WTC11 (cell line): ENCODE measurements around the gene GRM3. TPM values are rescaled to one million over a fixed set of nuclear protein-coding genes. Genes with fewer than 3 reads are reported as not detected.

Experiments
- ATAC-seq: fragments of 200-7000 bp; cut with Tn5 transposase; 2 replicates; pipeline ENCODE4 v1.10.0; 2021; ENCODE audit warnings: mild to moderate bottlenecking, moderate library complexity
- CTCF ChIA-PET: fragments of 300-600 bp; sonication (Branson Sonifier 250); formaldehyde crosslinking; loops from one replicate; lab custom pipeline; 2021; ENCODE audit warnings: antibody characterized with exemption; lab: Charles Lee
- POLR2A ChIA-PET: fragments of 350-600 bp; sonication (Branson Sonifier 250); formaldehyde crosslinking; loops from one replicate; lab custom pipeline; 2021; ENCODE audit warnings: antibody characterized with exemption; lab: Charles Lee
- DNase-seq: peaks from one replicate; pipeline ENCODE4 v3.0.0; 2021; ENCODE audit warnings: low spot score
- H3K27ac Mint-ChIP-seq: 2 replicates; pipeline ENCODE4 v1.8.0; 2021; ENCODE audit warnings: mixed read lengths
- H3K27me3 Mint-ChIP-seq: 2 replicates; pipeline ENCODE4 v1.8.0; 2021; ENCODE audit warnings: low read depth, mild to moderate bottlenecking, moderate library complexity, mixed read lengths
- H3K36me3 Mint-ChIP-seq: 2 replicates; pipeline ENCODE4 v1.8.0; 2021; ENCODE audit warnings: mixed read lengths
- H3K4me1 Mint-ChIP-seq: 2 replicates; pipeline ENCODE4 v1.8.0; 2022; ENCODE audit warnings: mixed read lengths
- H3K4me3 Mint-ChIP-seq: 2 replicates; pipeline ENCODE4 v1.8.0; 2021; ENCODE audit warnings: mild to moderate bottlenecking, moderate library complexity, mixed read lengths
- H3K9me3 Mint-ChIP-seq: 2 replicates; pipeline ENCODE4 v1.8.0; 2021; ENCODE audit warnings: mixed read lengths
- ETV6 ChIP-seq: sonication (generic); formaldehyde crosslinking; IDR thresholded peaks from 2 replicates; pipeline ENCODE4 v1.8.1; 2022; ENCODE audit warnings: mild to moderate bottlenecking, missing genetic modification reagents
- FOXP1 ChIP-seq: sonication (generic); formaldehyde crosslinking; IDR thresholded peaks from 2 replicates; pipeline ENCODE4 v1.8.0; 2022; ENCODE audit warnings: missing genetic modification reagents, mild to moderate bottlenecking, moderate library complexity, borderline replicate concordance
- GTF2I ChIP-seq: fragments of 250-450 bp; sonication (Bioruptor Pico); conservative IDR thresholded peaks from 2 replicates; pipeline ENCODE4 v1.4.0; 2021; ENCODE audit warnings: mild to moderate bottlenecking
- KAT7 ChIP-seq: sonication (generic); formaldehyde crosslinking; IDR thresholded peaks from 2 replicates; pipeline ENCODE4 v1.8.1; 2023; ENCODE audit warnings: missing genetic modification reagents, mild to moderate bottlenecking, borderline replicate concordance
- NFATC4 ChIP-seq: fragments of 250-450 bp; sonication (Bioruptor Pico); IDR thresholded peaks from 2 replicates; pipeline ENCODE4 v1.9.0; 2021; ENCODE audit warnings: mild to moderate bottlenecking
- NR3C1 ChIP-seq: sonication (generic); formaldehyde crosslinking; conservative IDR thresholded peaks from 2 replicates; pipeline ENCODE4 v1.8.1; 2023; ENCODE audit warnings: low read depth, mild to moderate bottlenecking, missing genetic modification reagents
- STAT6 ChIP-seq: sonication (generic); formaldehyde crosslinking; conservative IDR thresholded peaks from 2 replicates; pipeline ENCODE4 v1.8.1; 2023; ENCODE audit warnings: mild to moderate bottlenecking, low read depth, missing genetic modification reagents, moderate library complexity
- ZNF138 ChIP-seq: sonication (generic); formaldehyde crosslinking; conservative IDR thresholded peaks from 2 replicates; pipeline ENCODE4 v1.8.1; 2022; ENCODE audit warnings: mild to moderate bottlenecking, moderate library complexity, missing genetic modification reagents
- ZNF232 ChIP-seq: sonication (generic); formaldehyde crosslinking; IDR thresholded peaks from 2 replicates; pipeline ENCODE4 v1.8.0; 2022; ENCODE audit warnings: mild to moderate bottlenecking, missing genetic modification reagents
- ZNF263 ChIP-seq: sonication (generic); formaldehyde crosslinking; IDR thresholded peaks from 2 replicates; pipeline ENCODE4 v1.8.1; 2022; ENCODE audit warnings: low read depth, mild to moderate bottlenecking, moderate library complexity, missing genetic modification reagents
- ZNF425 ChIP-seq: fragments of 250-450 bp; sonication (Bioruptor Pico); conservative IDR thresholded peaks from 2 replicates; pipeline ENCODE4 v1.9.0; 2021; ENCODE audit warnings: mild to moderate bottlenecking
- ZSCAN18 ChIP-seq: fragments of 250-450 bp; sonication (Bioruptor Pico); IDR thresholded peaks from 2 replicates; pipeline ENCODE4 v2.1.2; 2022; ENCODE audit warnings: mild to moderate bottlenecking, moderate library complexity
- total RNA-seq: library from RNA; stranded (reverse); gene quantifications from 3 replicates; pipeline ENCODE4 v1.2.3, GENCODE V29; 2021

The GRM3 gene
- total RNA-seq, 1 experiment from 2014 or later: 0.94 TPM

GRCh38 chr7:86733783-86734182, 90.1 kb downstream of the GRM3 start:
- peaks cover 28% of the 10 kb centered on the region for H3K9me3 Mint-ChIP-seq
- peaks cover 18% of the 10 kb centered on the region for H3K36me3 Mint-ChIP-seq
- H3K27ac Mint-ChIP-seq: no peak overlapping the region
- ATAC-seq: no peak
- no peaks in the 10 kb centered on the region for H3K27me3 Mint-ChIP-seq
- no peak for TF ChIP-seq STAT6 (CRISPR knock-in tag)
- TF ChIP-seq ZNF263 (CRISPR knock-in tag): no peak
- H3K4me1 Mint-ChIP-seq: no peaks in the 10 kb centered on the region
- H3K4me3 Mint-ChIP-seq: no peak overlapping the region
- ChIA-PET POLR2A (no interaction called here), CTCF (no interaction called here)
- DNase-seq: no peak

GRCh38 chr7:86745013-86745745, 101.5 kb downstream of the GRM3 start:
- ATAC-seq: no peak

More at GRCh38 chr7:86745013-86745745, 101.5 kb downstream of the GRM3 start:
- TF ChIP-seq ZSCAN18 (CRISPR knock-in tag) (no peak), ETV6 (CRISPR knock-in tag) (no peak), ZNF263 (CRISPR knock-in tag) (no peak), FOXP1 (CRISPR knock-in tag) (no peak), NR3C1 (no peak), NFATC4 (no peak), GTF2I (CRISPR knock-in tag) (no peak), ZNF138 (CRISPR knock-in tag) (no peak), ZNF425 (CRISPR knock-in tag) (no peak), KAT7 (CRISPR knock-in tag) (no peak), STAT6 (CRISPR knock-in tag) (no peak), ZNF232 (CRISPR knock-in tag) (no peak)
- H3K36me3 Mint-ChIP-seq: no peaks in the 10 kb centered on the region
- no peaks in the 10 kb centered on the region for H3K9me3 Mint-ChIP-seq
- no peak overlapping the region for H3K27ac Mint-ChIP-seq
- ChIA-PET CTCF (no interaction called here), POLR2A (no interaction called here)
- H3K4me1 Mint-ChIP-seq: peaks cover 39% of the 10 kb centered on the region
- H3K4me3 Mint-ChIP-seq: no peak overlapping the region
- DNase-seq: no peak
- H3K27me3 Mint-ChIP-seq: no peaks in the 10 kb centered on the region
